ENCODE measurements around the gene LRRC14B. TPM values are rescaled to one million over a fixed set of nuclear protein-coding genes. Genes with fewer than 3 reads are reported as not detected.
"Not testable (repeated sequence)": the region's sequence is repeated elsewhere in the genome, so short reads cannot be mapped to it uniquely, and the experiment has no call there.

LRRC14B gene
- total RNA-seq, 1 donor from 2014 or later = not detected

GRCh38 chr5:240550-240949 is 49.3 kb downstream of the LRRC14B start:
- DNase-seq (ENCODE audit: low spot score) = not testable (repeated sequence)

DNA sequence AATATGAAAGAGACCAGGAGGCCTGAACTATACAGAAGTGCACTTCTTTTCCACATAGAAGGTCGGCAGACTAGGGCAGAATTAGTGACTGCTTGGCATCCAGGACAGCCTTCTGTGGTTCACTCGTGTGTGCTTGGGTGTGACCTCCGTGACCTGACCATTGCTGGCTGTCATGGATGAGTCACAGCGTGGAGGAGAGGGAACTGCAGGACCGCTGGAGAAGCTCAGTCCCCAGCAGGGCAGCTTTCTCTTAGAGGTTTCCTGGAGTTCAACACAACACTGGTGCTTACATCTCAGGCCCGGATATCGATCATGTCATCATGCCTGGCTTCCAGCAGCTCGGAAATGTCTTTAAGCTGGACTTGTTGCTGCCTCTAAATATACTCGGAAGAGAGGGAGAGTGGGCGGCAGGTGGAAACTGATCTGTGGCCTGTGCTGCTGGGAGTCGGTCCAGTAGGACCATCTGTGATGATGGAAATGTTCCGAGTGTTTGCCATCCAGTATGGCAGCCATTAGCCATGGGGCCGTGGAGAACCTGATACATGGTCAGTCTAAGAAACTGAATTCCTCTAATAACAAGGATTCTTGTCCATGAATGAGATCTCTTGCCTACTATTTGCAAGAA is 49.9 kb downstream of the LRRC14B start:
- not testable (repeated sequence) for DNase-seq (ENCODE audit: low spot score)

- DNase-seq (ENCODE audit: low spot score) = not testable (repeated sequence)
Measured at GRCh38 chr5:243683-244367, 52.5 kb downstream of the LRRC14B start.

- DNase-seq (ENCODE audit: low spot score) = not testable (repeated sequence)
Measured at GRCh38 chr5:245717-246116, 54.4 kb downstream of the LRRC14B start.

Other genes with a start within 250 kb of the LRRC14B start
- 9.5 TPM for gene PLEKHG4B, start 99.3 kb upstream of the LRRC14B start, total RNA-seq
- 3.6 TPM for gene CCDC127, start 26.7 kb downstream of the LRRC14B start, total RNA-seq
- gene SDHA, start 26.8 kb downstream of the LRRC14B start, total RNA-seq = 98.2 TPM
- 109 TPM for gene PDCD6, start 80.2 kb downstream of the LRRC14B start, total RNA-seq
- gene AHRR, start 130.2 kb downstream of the LRRC14B start, total RNA-seq = 7.4 TPM